GM10266 (cell line): Measurements from ENCODE around the gene LAMTOR3.

Source experiments
- DNase-seq: peaks from one replicate; pipeline ENCODE4 v3.0.0; 2012; ENCODE audit errors: extremely low spot score
- TF ChIP-seq, protein P1 (sequence below): IDR thresholded peaks from 2 replicates; pipeline ENCODE4 v1.5.1; 2012; ENCODE audit warnings: mild to moderate bottlenecking, low read depth; ENCODE audit not compliant: control insufficient read depth, insufficient read depth; ENCODE audit errors: missing control alignments

LAMTOR3 gene

DNA sequence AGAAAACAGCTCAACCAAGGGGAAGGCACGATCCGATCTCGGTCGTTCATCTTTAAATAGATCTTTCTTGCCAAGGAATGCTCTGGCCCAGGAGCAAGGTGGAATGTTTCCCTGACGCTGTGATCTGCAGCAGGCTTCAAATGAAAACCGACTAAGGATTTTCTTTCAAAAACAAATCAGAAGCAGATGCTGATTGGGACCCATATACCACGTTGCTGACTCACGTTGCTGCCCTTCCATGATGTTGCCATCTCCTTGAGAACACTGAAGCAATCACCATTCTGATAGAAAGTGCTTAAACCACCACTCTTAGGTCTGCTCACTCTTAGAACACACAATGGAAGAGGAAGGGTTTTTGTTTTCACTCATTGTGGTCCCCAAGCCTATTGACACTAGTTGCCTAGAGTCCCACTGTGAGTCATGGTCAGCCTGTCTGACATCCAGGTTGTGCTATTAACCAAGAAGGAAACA lies 26.1 kb downstream of the LAMTOR3 start:
- DNase-seq, result no peak
- TF ChIP-seq, protein P1, sequence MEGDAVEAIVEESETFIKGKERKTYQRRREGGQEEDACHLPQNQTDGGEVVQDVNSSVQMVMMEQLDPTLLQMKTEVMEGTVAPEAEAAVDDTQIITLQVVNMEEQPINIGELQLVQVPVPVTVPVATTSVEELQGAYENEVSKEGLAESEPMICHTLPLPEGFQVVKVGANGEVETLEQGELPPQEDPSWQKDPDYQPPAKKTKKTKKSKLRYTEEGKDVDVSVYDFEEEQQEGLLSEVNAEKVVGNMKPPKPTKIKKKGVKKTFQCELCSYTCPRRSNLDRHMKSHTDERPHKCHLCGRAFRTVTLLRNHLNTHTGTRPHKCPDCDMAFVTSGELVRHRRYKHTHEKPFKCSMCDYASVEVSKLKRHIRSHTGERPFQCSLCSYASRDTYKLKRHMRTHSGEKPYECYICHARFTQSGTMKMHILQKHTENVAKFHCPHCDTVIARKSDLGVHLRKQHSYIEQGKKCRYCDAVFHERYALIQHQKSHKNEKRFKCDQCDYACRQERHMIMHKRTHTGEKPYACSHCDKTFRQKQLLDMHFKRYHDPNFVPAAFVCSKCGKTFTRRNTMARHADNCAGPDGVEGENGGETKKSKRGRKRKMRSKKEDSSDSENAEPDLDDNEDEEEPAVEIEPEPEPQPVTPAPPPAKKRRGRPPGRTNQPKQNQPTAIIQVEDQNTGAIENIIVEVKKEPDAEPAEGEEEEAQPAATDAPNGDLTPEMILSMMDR, result no peak

DNA sequence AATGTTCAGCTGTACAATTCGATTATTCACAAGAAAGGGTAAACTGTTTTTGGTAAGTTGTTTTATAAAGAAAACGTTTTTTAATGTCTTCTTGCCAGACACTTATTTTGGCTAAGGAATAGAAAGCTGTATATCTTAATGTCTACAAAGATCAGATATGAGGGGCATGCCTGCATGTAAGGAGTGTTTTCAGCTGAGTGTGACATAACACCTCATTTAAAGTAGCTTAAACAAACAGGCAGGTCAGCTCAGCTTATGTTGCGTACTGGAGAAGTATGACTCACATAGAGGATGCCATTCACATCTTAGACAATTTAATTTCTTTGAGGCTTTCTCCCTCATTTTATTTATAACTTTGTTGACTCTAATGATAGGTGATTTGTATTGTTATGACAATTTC lies 30.4 kb downstream of the LAMTOR3 start:
- TF ChIP-seq, protein P1, result no peak
- DNase-seq, result no peak

DNA sequence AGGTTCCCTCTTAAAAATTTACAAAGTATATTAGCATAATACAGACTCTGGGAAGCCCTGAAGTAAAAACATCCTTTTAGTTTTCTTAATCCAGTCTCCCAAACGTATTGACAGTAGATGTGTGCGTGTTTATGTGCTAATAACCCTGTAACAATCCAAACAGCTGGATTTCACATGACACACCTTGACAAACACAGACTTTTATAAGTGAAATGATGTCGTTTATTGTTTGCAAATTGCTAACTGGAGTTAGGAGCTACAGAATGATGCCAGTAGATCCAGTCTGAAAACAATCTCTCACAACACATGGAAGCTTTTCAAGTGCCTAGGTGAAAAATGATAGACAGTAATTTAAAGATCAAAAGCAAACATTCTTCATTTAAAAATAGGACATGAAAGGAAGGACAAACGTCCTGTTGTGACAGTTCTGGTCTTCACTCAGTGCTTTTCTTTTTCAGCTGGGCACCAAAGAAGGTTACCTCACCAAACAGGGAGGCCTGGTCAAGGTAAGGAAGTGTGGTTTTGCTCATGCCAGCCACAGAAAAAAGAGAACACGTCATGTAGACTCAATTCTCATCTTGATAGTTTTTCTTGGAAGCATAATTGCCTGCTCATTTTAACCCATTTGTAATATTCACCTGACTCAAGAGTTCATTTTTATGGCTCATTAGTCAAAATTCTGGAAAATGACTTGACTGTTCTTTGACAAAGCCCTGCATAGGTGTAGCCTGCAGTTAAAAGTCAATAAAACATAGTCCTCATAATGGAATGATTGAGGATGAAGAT lies 32.9 kb downstream of the LAMTOR3 start:
- DNase-seq, result no peak
- TF ChIP-seq, protein P1, result no peak

DNA sequence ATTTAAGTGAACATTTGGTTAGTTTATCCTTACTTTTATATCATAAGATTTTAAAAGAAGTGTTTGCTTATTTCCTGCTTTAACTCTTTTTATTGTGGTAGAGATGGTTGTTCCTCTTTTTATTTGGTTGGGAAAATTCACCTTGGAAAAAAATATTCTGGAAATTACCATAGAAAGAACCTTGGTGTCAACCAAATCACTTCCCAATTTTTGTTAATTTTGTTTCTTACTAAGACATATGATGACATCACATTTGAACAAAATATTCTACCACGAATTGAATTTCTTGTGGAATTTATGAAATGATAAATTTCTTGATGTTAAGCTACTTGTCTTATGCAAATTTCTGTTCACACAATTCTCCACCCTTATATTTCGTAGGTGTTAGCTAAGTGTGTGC lies 33.7 kb downstream of the LAMTOR3 start:
- no peak for DNase-seq
- TF ChIP-seq, protein P1, result no peak

DNA sequence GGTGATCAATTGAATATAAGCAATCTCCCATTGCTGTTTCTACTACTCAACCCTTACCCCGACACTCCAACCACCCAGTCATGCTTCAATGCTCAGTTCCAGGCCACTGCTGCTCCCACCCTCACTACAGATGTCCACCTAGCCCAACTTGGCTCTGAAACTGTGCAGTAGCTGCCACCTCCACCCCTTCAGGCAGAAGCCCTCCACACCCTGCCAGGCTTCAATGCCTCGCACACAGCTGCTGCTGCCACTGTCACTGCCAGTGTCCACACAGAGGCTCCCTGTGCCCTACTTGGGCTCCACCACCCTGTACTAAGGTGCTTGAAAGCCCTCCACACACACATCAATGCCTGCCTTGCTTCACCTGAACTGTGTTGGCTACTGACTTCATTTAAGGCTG lies 34.6 kb downstream of the LAMTOR3 start:
- DNase-seq, result no peak
- TF ChIP-seq, protein P1, result no peak

DNA sequence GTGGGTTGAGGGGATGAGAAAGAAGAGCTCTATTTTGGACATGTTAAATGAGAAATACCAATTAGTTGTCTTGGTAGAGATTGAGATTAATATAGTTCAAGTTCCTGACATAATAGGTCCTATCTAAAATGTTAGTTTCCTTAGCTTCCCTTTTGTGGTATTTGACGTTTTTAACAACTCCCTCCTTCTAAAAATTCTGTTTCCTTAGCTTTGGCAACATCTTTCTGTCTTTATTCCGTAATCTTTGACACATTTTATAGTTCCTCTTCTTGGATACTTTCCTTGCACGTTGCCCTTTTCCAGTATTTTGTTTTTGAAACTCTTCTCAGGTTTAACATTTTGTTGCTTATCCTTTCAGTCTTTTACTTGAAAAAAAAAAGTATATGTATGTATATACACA lies 36.9 kb downstream of the LAMTOR3 start:
- no peak for DNase-seq

DNA sequence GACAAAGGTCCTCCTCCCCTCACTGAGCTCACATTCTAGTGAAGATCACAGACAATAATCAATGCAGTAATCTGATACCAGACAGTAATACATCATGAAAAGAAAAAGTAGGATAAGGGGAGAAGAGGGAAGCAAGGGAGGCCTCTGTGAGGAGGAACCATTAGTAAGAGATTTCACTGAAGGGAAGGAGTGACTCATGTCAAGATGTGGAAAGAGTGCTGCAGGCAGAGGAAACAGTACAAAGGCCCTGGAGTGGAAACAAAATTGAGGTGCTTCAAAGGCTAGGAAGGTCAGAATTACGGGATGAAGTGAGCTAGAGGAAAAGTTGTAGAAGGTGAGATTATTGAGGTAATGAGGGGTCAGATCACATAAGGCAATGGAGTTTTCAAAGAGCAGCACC lies 38.1 kb downstream of the LAMTOR3 start:
- no peak for DNase-seq
- TF ChIP-seq, protein P1, result no peak

More for the DNA sequence above, 36.9 kb downstream of the LAMTOR3 start:
- TF ChIP-seq, protein P1, result no peak
